HG03469 (cell line): ENCODE results near the gene EXOC4.

Experiments used
- ATAC-seq: cut with Tn5 transposase; IDR thresholded peaks from one replicate; pipeline ENCODE4 v1.9.1; 2021; ENCODE audit warnings: mild to moderate bottlenecking, moderate library complexity, moderate number of reproducible peaks; ENCODE audit not compliant: unreplicated experiment

Gene EXOC4

DNA sequence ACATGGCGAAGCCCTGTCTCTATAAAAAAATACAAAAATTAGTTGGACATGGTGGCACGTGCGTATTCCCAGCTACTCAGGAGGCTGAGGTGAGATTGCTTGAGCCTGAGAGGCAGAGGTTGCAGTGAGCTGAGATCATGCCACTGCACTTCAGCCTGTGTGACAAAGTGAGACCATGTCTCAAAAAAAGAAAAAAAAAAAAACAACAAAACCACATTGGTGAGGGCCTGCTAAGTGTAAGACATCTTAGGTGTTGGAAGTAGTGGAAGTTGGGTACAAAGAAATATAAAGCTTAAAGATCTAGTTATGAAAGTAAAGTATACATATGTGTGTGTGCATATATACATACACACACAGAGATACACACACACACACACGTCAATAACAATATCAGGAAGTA lies 228.0 kb downstream of the EXOC4 start:
- no peak for ATAC-seq

- ATAC-seq = no peak
Measured at GRCh38 chr7:133481676-133482075, 228.8 kb downstream of the EXOC4 start.

- ATAC-seq = no peak
Measured at GRCh38 chr7:133482599-133482998, 229.7 kb downstream of the EXOC4 start.

- ATAC-seq = no peak
Measured at GRCh38 chr7:133484086-133484485, 231.2 kb downstream of the EXOC4 start.

DNA sequence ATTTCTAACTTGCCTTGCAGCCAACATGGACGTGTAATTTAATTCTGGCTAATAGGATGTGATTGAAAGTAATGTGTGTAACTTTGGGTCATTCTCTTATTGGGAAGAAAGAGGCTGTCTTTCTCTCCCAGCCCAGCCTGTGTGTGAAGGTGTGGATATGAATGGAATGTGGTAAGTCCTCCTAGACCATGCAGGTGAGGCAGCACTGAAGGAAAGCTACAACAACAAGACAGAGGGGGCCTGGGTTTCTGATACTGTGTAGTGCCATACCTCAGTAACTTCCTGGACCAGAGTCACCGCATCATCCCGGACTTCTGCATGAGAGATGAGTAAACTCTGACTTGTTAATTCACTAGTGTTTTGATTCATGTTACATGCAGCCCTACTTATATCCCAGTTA lies 237.0 kb downstream of the EXOC4 start:
- no peak for ATAC-seq

- no peak for ATAC-seq
Measured at GRCh38 chr7:133491201-133491691, 238.4 kb downstream of the EXOC4 start.

DNA sequence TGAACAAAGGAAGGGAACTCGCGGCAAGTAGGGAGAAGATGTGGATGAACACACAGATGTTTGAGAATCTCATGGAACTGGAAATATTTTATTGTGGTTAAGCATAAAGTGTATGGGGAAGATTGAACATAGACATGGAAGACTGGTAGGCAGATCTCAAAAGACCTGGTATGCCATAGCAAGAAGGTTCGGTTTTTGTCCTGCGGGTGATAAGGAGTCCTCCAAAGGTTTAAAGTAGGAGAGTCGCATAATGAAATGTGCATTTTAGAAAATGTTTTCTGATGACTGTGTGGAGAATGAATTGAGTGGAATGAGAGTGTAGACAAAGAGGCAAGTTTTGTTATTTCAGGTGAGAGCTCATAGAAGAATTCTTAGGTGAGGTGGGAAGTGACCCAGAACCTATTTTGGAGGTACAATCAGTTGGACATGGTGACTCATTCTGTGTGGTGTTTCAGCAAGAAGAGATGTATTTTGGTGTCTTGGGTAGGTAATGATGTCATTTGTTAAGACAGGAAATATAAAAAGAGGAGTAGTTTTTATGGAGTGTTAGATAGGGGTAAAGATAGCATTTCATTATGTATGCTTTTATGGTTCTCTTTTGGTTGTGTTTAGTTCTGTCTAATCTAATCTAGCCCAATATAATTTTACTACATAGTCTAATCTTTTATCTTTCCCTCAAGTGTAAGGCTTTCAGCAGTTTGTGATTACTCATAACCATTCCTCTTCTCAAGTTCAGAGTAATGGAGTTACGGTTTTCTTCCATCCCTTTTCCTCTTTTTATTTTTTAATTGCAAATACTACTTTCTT lies 239.2 kb downstream of the EXOC4 start:
- ATAC-seq = no peak

DNA sequence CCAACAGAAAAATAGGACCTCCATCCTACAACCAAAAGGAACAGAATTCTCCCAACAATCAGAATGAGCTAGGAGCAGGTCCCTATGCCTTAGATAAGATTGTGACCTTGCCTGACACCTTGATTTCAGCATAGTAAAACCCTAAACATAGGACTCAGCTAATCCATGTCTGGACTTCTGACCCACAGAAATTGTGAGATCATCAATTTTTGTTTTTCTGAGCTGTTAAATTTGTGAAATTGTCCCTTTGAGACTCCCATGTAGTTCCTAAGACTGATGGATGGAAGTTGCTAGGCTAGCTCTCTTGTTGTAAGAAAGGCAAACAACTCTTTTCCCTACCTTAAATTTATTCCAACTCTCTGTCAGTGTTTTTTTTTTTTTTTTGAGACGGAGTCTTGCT lies 244.2 kb downstream of the EXOC4 start:
- ATAC-seq = no peak

DNA sequence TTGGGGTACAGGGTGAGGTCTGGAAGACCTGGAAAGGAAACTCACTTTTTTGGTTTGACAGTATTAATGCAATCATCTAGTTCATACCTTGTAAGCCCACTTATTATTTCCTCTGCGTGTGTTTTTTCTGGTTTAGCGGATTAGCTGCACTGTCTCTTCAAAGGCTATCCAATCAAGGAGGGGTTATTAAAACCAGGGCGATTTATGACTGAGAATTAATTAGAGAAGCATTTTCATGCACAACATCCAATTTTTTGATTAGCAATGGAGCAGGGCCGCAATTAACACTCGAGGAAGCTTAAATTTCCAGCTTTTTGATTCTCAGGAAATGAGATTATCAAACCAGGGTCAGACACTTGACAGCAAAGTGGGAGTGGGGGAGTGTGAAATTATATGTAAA lies 248.9 kb downstream of the EXOC4 start:
- no peak for ATAC-seq

DNA sequence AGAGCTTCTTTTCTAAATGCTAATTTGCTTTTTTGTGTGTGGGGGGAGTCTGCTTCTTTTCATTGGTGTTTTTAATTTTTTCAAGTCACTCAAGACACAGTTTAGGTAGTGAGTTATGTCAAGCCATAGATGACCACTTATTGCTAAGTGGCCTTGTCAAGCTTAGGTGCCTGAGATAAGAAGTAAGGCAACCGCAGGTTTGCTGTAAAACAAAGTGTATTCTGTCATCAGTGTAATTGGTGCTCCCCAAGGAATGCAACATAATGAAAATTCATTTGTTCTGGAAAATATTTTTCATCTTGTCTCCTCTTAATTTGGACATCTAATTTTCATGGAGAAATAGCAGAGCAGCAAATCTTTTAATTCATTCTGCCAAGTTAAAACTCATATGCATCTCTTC lies 249.6 kb downstream of the EXOC4 start:
- no peak for ATAC-seq

- no peak for ATAC-seq
Measured at GRCh38 chr7:133502972-133503371, 250.1 kb downstream of the EXOC4 start.

- no peak for ATAC-seq
Measured at GRCh38 chr7:133504825-133505224, 251.9 kb downstream of the EXOC4 start.

- no peak for ATAC-seq
Measured at GRCh38 chr7:133509822-133510221, 256.9 kb downstream of the EXOC4 start.

DNA sequence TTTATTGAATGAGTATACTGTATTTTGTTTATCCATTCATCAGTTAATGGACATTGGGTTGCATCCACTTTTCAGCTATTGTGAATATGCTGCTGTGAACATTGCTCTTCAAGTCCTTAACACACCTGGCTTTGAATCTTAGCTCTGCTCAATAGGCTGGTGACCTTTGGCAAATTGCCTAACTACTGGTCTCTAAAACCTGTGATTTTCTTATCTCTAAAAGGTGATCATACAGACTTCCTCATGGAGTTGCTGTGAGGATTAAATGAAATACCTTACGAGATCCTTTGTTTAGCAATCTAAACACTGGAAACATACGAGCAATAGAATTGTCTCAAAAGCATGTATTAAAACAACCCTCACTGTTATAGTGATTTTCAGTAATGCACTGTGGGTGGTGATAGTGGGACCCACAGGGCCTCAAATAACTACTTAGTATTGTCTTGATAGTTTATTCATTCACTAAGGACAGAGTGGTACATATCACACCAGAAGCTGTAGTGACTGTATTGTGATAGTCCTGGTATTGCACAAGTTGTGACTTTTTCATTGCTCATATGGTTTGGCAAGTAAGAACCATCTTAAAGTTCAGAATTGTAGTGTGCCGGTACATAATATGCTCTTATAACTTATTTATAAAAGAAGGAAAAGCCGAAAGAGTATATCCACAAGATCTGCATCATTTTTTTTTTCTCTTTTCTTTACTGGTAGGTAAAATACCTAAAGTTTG lies 257.6 kb downstream of the EXOC4 start:
- no peak for ATAC-seq

DNA sequence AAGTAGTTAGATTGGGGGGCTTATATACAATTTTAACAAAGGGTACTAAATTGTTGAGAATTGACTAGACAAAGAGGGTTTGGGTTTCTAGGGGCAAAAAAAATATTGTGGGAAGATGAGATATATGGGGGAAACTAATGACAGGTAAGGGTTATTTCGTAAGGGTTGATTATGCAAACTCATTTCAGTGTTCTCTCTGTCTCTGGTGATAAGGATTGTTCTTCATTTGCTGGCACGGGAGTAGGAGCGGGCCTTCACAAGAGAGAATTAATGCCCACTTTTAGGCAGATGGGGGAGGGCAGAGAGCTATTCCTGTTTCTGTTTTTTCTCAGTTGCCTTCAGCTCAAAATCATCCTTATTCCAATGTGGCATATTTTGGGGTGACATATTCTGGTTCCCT lies 258.4 kb downstream of the EXOC4 start:
- ATAC-seq = no peak

DNA sequence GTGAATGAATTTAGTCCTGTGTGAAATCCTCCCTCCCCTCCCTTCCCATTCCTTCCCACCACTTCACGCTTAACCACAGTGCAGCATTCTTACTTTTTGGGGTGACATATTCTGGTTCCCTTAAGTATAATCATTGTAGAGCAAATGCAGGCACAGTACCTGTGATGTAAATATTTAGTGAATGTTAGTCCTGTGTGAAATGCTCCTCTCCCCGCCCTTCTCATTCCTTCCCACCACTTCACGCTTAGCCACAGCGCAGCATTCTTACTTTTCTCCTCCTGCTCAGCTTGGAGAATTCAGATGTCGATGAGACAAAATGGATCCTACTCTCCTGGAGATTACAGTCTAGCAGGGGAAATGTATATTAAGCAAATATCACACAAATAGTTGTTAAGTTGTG lies 258.8 kb downstream of the EXOC4 start:
- ATAC-seq = no peak

- ATAC-seq = no peak
Measured at GRCh38 chr7:133512560-133512959, 259.7 kb downstream of the EXOC4 start.

DNA sequence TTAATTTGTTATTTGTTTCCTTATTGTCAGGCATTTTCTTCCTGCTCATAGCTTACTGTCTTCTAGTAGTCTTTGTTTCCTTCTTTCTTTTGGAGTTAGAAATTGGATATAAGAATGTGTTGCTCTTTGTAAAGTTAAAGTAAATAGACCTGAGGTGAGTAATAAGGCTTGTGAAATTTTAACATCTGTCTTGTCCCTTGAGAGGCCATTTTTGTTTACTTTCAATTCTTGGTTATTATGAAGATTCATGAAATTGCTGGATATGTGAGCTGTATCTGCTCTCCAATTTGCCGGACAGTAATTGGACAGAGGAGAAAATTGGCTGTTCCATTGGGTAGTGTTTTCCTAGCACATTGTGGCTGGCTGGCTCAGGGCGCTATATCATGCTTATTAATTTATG lies 260.7 kb downstream of the EXOC4 start:
- no peak for ATAC-seq

DNA sequence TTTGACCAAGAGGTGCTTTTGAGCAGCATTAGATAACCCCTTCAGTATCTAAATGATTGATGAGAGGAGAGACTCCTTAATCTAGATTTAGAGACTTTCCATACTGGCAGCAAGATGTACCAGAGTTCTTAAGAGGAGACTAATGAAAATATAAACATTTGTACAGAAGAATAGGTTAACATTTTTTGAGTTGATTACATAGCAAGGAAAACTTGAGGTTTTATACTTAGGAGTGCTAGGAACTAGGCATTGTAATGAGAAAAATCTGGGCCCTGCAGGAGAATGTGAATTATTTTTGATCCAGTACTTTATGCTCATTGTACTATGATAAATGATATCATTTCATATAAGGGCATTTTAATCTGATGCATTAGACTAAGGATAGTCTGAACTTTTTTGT lies 261.7 kb downstream of the EXOC4 start:
- no peak for ATAC-seq

DNA sequence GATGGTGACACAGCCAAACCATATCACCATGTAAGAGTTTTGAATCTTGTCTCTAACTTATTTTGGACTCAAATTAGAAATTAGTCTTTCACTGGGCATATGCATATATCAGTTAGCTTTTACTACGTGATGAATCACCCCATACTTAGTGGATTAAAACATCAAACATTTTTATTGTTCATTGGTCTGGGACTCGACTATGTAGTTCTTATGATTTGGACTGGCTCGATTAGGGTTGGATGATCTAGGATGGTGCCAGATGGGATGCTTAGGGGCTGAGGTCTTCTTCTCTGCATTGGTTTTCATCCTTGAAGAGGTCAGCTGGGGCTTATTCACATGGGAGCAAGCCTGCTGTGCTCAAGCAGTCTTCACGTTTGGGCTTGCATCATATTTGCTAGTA lies 264.9 kb downstream of the EXOC4 start:
- no peak for ATAC-seq

GRCh38 chr7:133518718-133519117 lies 265.8 kb downstream of the EXOC4 start:
- no peak for ATAC-seq

- ATAC-seq = no peak
Measured at GRCh38 chr7:133520248-133520647, 267.4 kb downstream of the EXOC4 start.
